H9 (cell line): ENCODE results near the gene GMPR. TPM values are rescaled to one million over a fixed set of nuclear protein-coding genes. Genes with fewer than 3 reads are reported as not detected.

Experiments used
- DNase-seq: peaks from one replicate; pipeline ENCODE4 v3.0.0-alpha.2; 2017
- H2AFZ ChIP-seq: one replicate; pipeline ENCODE4 v1.6.1; 2013; ENCODE audit warnings: mild to moderate bottlenecking, low read length, control low read depth, moderate library complexity
- H2AK5ac ChIP-seq: 2 replicates; pipeline ENCODE4 v1.6.1; 2013; ENCODE audit warnings: low read length, control low read depth, mixed read lengths; ENCODE audit not compliant: insufficient read length
- H2BK120ac ChIP-seq: one replicate; pipeline ENCODE4 v1.6.1; 2013; ENCODE audit warnings: low read depth, mild to moderate bottlenecking, low read length, control low read depth, inconsistent platforms; ENCODE audit not compliant: poor library complexity, severe bottlenecking
- H2BK12ac ChIP-seq: 2 replicates; pipeline ENCODE4 v1.6.1; 2013; ENCODE audit warnings: low read length, control low read depth, mixed read lengths, low read depth; ENCODE audit not compliant: insufficient read length
- H2BK15ac ChIP-seq: 2 replicates; pipeline ENCODE4 v1.6.1; 2013; ENCODE audit warnings: low read depth, low read length, control low read depth
- H2BK20ac ChIP-seq: one replicate; pipeline ENCODE4 v1.6.1; 2013; ENCODE audit warnings: low read depth, mild to moderate bottlenecking, low read length, control low read depth, inconsistent platforms; ENCODE audit not compliant: poor library complexity, severe bottlenecking
- H2BK5ac ChIP-seq: 2 replicates; pipeline ENCODE4 v1.6.1; 2013; ENCODE audit warnings: low read length, control low read depth, mixed read lengths; ENCODE audit not compliant: insufficient read length
- H3K14ac ChIP-seq: 2 replicates; pipeline ENCODE4 v1.6.1; 2013; ENCODE audit warnings: low read length, control low read depth; ENCODE audit not compliant: insufficient read depth
- H3K18ac ChIP-seq: 2 replicates; pipeline ENCODE4 v1.6.1; 2013; ENCODE audit warnings: low read depth, mild to moderate bottlenecking, mixed read lengths, low read length, control low read depth; ENCODE audit not compliant: insufficient read length
- H3K23ac ChIP-seq: 2 replicates; pipeline ENCODE4 v1.6.1; 2013; ENCODE audit warnings: low read length, control low read depth, mixed read lengths, low read depth; ENCODE audit not compliant: insufficient read length
- H3K23me2 ChIP-seq: 2 replicates; pipeline ENCODE4 v1.6.1; 2013; ENCODE audit warnings: low read depth, mild to moderate bottlenecking, mixed read lengths, low read length, control low read depth; ENCODE audit not compliant: insufficient read length, poor library complexity, severe bottlenecking
- H3K27ac ChIP-seq: 2 replicates; pipeline ENCODE4 v1.5.1; 2013; ENCODE audit warnings: low read length, control low read depth, mixed read lengths, low read depth; ENCODE audit not compliant: insufficient read length
- H3K27me3 ChIP-seq: 2 replicates; pipeline ENCODE4 v1.6.1; 2013; ENCODE audit warnings: low read length, control low read depth, inconsistent platforms; ENCODE audit not compliant: insufficient read depth
- H3K4ac ChIP-seq: 2 replicates; pipeline ENCODE4 v1.6.1; 2013; ENCODE audit warnings: low read depth, mild to moderate bottlenecking, control low read depth, inconsistent platforms, low read length, moderate library complexity
- H3K4me1 ChIP-seq: 2 replicates; pipeline ENCODE4 v1.6.1; 2013; ENCODE audit warnings: low read length, control low read depth, inconsistent platforms; ENCODE audit not compliant: insufficient read depth
- H3K4me2 ChIP-seq: 2 replicates; pipeline ENCODE4 v1.6.1; 2013; ENCODE audit warnings: low read length, control low read depth, mixed read lengths; ENCODE audit not compliant: insufficient read length, insufficient read depth
- H3K56ac ChIP-seq: 2 replicates; pipeline ENCODE4 v1.6.1; 2013; ENCODE audit warnings: low read depth, mild to moderate bottlenecking, mixed read lengths, low read length, control low read depth; ENCODE audit not compliant: insufficient read length
- H3K79me1 ChIP-seq: 2 replicates; pipeline ENCODE4 v1.6.1; 2013; ENCODE audit warnings: low read depth, mild to moderate bottlenecking, moderate library complexity, low read length, control low read depth, inconsistent platforms; ENCODE audit not compliant: insufficient read depth, poor library complexity, severe bottlenecking
- H3K79me2 ChIP-seq: 2 replicates; pipeline ENCODE4 v1.6.1; 2013; ENCODE audit warnings: low read length, control low read depth, inconsistent platforms; ENCODE audit not compliant: insufficient read depth
- H3K9ac ChIP-seq: 2 replicates; pipeline ENCODE4 v1.6.1; 2013; ENCODE audit warnings: low read length, control low read depth, mixed read lengths; ENCODE audit not compliant: insufficient read length; ENCODE audit errors: extremely low read depth
- H3K9me3 ChIP-seq: one replicate; pipeline ENCODE4 v1.6.1; 2013; ENCODE audit warnings: low read depth, low read length, inconsistent platforms; ENCODE audit not compliant: control insufficient read depth
- H3T11ph ChIP-seq: one replicate; pipeline ENCODE4 v1.6.1; 2013; ENCODE audit warnings: mild to moderate bottlenecking, low read length, control low read depth, inconsistent platforms
- H4K20me1 ChIP-seq: one replicate; pipeline ENCODE4 v1.6.1; 2013; ENCODE audit not compliant: control insufficient read depth, insufficient read length, insufficient read depth
- H4K5ac ChIP-seq: 2 replicates; pipeline ENCODE4 v1.6.1; 2013; ENCODE audit warnings: low read depth, mild to moderate bottlenecking, mixed read lengths, low read length, control low read depth; ENCODE audit not compliant: insufficient read length
- H4K8ac ChIP-seq: replicated peaks from 2 replicates; pipeline ENCODE4 v1.6.1; 2013; ENCODE audit warnings: low read length, control low read depth, mixed read lengths, low read depth; ENCODE audit not compliant: insufficient read length
- H4K91ac ChIP-seq: 2 replicates; pipeline ENCODE4 v1.6.1; 2013; ENCODE audit warnings: low read depth, mild to moderate bottlenecking, moderate library complexity, mixed read lengths, low read length, control low read depth; ENCODE audit not compliant: insufficient read length
- H3K27ac Mint-ChIP-seq, 3 experiments: 2 replicates in 2 of 3; 3 replicates in 1 of 3; pipeline ENCODE4 v1.8.0; 2020 to 2021; ENCODE audit warnings: mixed read lengths in 3 of 3, mild to moderate bottlenecking in 1 of 3, moderate library complexity in 1 of 3
- H3K27me3 Mint-ChIP-seq: 2 replicates; pipeline ENCODE4 v1.8.0; 2021; ENCODE audit warnings: low read depth, mild to moderate bottlenecking, moderate library complexity, mixed read lengths
- H3K36me3 Mint-ChIP-seq, 3 experiments: 2 replicates in 2 of 3; 3 replicates in 1 of 3; pipeline ENCODE4 v1.8.0; 2020 to 2021; ENCODE audit warnings: low read depth in 3 of 3, mixed read lengths in 3 of 3; ENCODE audit not compliant: insufficient read depth in 1 of 3
- H3K4me1 Mint-ChIP-seq, 2 experiments: 2 replicates each; pipeline ENCODE4 v1.8.0; 2020; ENCODE audit warnings: mixed read lengths in 2 of 2
- H3K4me3 Mint-ChIP-seq, 2 experiments: 2 replicates in 1 of 2; 3 replicates in 1 of 2; pipeline ENCODE4 v1.8.0; 2020 to 2021; ENCODE audit warnings: mild to moderate bottlenecking in 2 of 2, mixed read lengths in 2 of 2, moderate library complexity in 1 of 2
- H3K9me3 Mint-ChIP-seq, 2 experiments: 2 replicates in 1 of 2; 3 replicates in 1 of 2; pipeline ENCODE4 v1.8.0; 2020; ENCODE audit warnings: mild to moderate bottlenecking in 2 of 2, mixed read lengths in 2 of 2, moderate library complexity in 1 of 2
- WGBS: extraction: QIAGEN DNeasy Blood & Tissue Kit; methylation state at CpG from one replicate; pipeline ENCODE4 v1.1.7; 2013; ENCODE audit warnings: missing lambda C conversion rate, low lambda C conversion rate, mixed read lengths; ENCODE audit not compliant: insufficient read length; ENCODE audit errors: extremely low coverage; 5-methylcytosine and 5-hydroxymethylcytosine counted together
- total RNA-seq: library from RNA; stranded (reverse); gene quantifications from 2 replicates; pipeline ENCODE4 v1.2.1, GENCODE V29; 2021
- TF ChIP-seq, protein P1 (sequence below): fragments of 200-600 bp; sonication (generic); conservative IDR thresholded peaks from 3 replicates; pipeline ENCODE4 v1.8.0; 2021; ENCODE audit warnings: antibody characterized with exemption, mild to moderate bottlenecking

The GMPR gene
- total RNA-seq, 1 experiment from 2014 or later, result 0.70 TPM

DNA sequence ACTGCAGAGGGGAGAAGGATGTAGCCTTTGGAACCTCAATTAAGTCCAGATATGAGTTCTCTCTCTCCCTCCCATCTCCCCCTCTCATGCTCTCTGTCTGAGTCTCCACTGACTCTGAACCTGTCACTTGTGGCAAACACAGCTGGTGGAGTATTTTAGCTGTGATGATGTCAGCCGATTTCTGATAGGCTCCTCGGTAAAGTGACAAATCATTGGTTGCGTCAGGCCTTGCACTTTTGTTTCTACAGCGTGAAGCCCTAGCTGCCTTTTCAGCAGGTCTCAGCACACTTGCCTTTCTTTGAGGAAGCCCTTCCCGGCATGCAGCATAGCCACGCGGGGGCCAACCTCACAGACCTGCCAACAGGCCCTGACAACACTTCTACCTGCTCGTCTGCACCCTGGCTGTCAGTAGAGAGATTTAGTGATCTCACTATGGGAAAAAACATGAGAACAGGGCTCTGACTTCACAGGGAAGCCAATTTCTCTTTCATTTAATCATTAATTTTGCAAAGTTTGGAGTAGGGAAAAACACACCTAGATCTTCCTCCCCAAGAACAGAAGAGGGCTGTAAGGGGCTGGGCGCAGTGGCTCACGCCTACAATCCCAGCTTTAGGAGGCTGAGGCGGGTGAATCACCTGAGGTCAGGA lies 84.4 kb downstream of the GMPR start:
- Histone ChIP-seq H3K4me1 (peaks cover 2% of the 10 kb centered on the region; the same call in 1 of the 2 replicates), H2BK120ac (no peak overlapping the region), H4K5ac (no peak overlapping the region), H2BK20ac (no peak overlapping the region), H4K20me1 (no peaks in the 10 kb centered on the region), H2AFZ (no peak overlapping the region), H3K27me3 (no peaks in the 10 kb centered on the region), H3K4me2 (no peak overlapping the region), H3K27ac (no peak overlapping the region), H4K91ac (no peak overlapping the region), H2BK12ac (no peak overlapping the region), H3K56ac (no peak overlapping the region), H3K79me1 (no peaks in the 10 kb centered on the region), H3K9ac (no peak overlapping the region), H3K23me2 (no peaks in the 10 kb centered on the region), H3K23ac (no peak overlapping the region), H3K9me3 (no peaks in the 10 kb centered on the region), H2AK5ac (no peak overlapping the region), H3K79me2 (no peaks in the 10 kb centered on the region), H2BK5ac (no peak overlapping the region), H3K4ac (no peak overlapping the region), H3T11ph (no peak overlapping the region), H3K14ac (no peak overlapping the region), H3K18ac (no peak overlapping the region), H2BK15ac (no peak overlapping the region), H4K8ac (no peak overlapping the region)
- Mint-ChIP-seq H3K36me3 (peaks cover 5 to 17% (median 6%) of the 10 kb centered on the region in 3 experiments; a peak in 4 of 7 replicates), H3K27me3 (peaks cover 2% of the 10 kb centered on the region), H3K4me1 (peaks cover 44 to 46% of the 10 kb centered on the region in 2 experiments), H3K4me3 (no peak overlapping the region; a peak in 1 of 5 replicates), H3K9me3 (peaks cover 8 to 14% of the 10 kb centered on the region in 2 experiments; a peak in 3 of 5 replicates), H3K27ac (no peak overlapping the region; a peak in 1 of 7 replicates)
- no CpG with 5 or more reads among the region's 11 CpGs for WGBS
- peak; percentile 59 for DNase-seq
- TF ChIP-seq, protein P1, sequence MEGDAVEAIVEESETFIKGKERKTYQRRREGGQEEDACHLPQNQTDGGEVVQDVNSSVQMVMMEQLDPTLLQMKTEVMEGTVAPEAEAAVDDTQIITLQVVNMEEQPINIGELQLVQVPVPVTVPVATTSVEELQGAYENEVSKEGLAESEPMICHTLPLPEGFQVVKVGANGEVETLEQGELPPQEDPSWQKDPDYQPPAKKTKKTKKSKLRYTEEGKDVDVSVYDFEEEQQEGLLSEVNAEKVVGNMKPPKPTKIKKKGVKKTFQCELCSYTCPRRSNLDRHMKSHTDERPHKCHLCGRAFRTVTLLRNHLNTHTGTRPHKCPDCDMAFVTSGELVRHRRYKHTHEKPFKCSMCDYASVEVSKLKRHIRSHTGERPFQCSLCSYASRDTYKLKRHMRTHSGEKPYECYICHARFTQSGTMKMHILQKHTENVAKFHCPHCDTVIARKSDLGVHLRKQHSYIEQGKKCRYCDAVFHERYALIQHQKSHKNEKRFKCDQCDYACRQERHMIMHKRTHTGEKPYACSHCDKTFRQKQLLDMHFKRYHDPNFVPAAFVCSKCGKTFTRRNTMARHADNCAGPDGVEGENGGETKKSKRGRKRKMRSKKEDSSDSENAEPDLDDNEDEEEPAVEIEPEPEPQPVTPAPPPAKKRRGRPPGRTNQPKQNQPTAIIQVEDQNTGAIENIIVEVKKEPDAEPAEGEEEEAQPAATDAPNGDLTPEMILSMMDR, result no peak
